LNCaP clone FGC (cell line): Measurements from ENCODE around the gene MIB1.
A peak's percentile ranks its signal among the peaks of the same experiment; 100 is the strongest.

ENCODE experiments used
- DNase-seq: peaks from one replicate; pipeline ENCODE4 v3.0.0-alpha.2; 2011; ENCODE audit warnings: low read depth
- H3K4me3 ChIP-seq: 2 replicates; pipeline ENCODE4 v1.5.1; 2011; ENCODE audit warnings: mild to moderate bottlenecking, low read depth, low read length, control low read depth
- CTCF ChIP-seq: IDR thresholded peaks from 2 replicates; pipeline ENCODE4 v1.5.1; 2012; ENCODE audit warnings: mild to moderate bottlenecking; ENCODE audit not compliant: control insufficient read depth, insufficient read depth; ENCODE audit errors: extremely low read depth

The MIB1 gene

GRCh38 chr18:21896732-21897336, 156.2 kb downstream of the MIB1 start:
- DNase-seq = no peak
- H3K4me3 ChIP-seq = no peak overlapping the region
- no peak for TF ChIP-seq CTCF

- no peak for DNase-seq
- TF ChIP-seq CTCF = peak; percentile 84
- no peak overlapping the region for H3K4me3 ChIP-seq
Observed at GRCh38 chr18:21897811-21898210, 157.2 kb downstream of the MIB1 start.

- DNase-seq = no peak
- H3K4me3 ChIP-seq = no peak overlapping the region
- TF ChIP-seq CTCF = no peak
Observed at GRCh38 chr18:21900605-21901352, 160.2 kb downstream of the MIB1 start.

- no peak for TF ChIP-seq CTCF
- DNase-seq = no peak
Observed at GRCh38 chr18:21901423-21901945, 160.9 kb downstream of the MIB1 start.

GRCh38 chr18:21903709-21904108, 163.1 kb downstream of the MIB1 start:
- no peak for TF ChIP-seq CTCF
- no peak overlapping the region for H3K4me3 ChIP-seq
- DNase-seq = no peak

More at GRCh38 chr18:21901423-21901945, 160.9 kb downstream of the MIB1 start:
- H3K4me3 ChIP-seq = no peak overlapping the region

- no peak overlapping the region for H3K4me3 ChIP-seq
- TF ChIP-seq CTCF = no peak
- peak; percentile 74 for DNase-seq
Observed at GRCh38 chr18:21904856-21905255, 164.3 kb downstream of the MIB1 start.
